GM12864 (cell line): ENCODE measurements around the gene COL4A4.

ENCODE experiments used
- DNase-seq: peaks from one replicate; pipeline ENCODE4 v3.0.0-alpha.2; 2011; ENCODE audit warnings: low read depth
- H3K4me3 ChIP-seq: 2 replicates; pipeline ENCODE4 v1.5.1; 2011; ENCODE audit warnings: mild to moderate bottlenecking, low read depth, low read length, control low read depth
- CTCF ChIP-seq: IDR thresholded peaks from 2 replicates; pipeline ENCODE4 v1.5.1; 2011; ENCODE audit warnings: low read depth, mild to moderate bottlenecking, moderate library complexity, low read length, control low read depth, inconsistent platforms; ENCODE audit errors: missing control alignments

The COL4A4 gene

DNA sequence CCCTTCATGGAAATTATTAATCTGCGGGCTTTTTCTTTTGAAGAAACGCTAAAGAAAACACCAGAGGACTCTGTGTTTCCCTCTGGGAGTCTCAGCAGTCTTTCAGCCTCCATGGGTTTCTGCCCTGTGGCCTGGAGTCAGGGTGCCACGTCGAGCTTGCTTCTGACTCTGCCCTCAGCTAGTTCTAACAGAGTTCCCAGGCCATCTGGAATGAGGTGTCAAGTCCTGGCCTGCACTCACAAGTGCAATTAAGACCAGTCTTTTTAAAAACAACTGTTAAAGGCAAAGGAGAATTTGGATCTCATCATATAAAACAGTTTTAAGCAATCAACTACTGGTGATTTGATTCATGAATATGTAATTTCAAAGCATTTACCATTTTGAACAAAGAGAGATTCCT is 170.8 kb downstream of the COL4A4 start:
- DNase-seq, result no peak
- no peak overlapping the region for H3K4me3 ChIP-seq
- TF ChIP-seq CTCF, result no peak

GRCh38 chr2:226991663-226992062 is 172.3 kb downstream of the COL4A4 start:
- TF ChIP-seq CTCF, result no peak
- no peak overlapping the region for H3K4me3 ChIP-seq
- no peak for DNase-seq

- DNase-seq, result no peak
- no peak for TF ChIP-seq CTCF
- no peak overlapping the region for H3K4me3 ChIP-seq
Observed at GRCh38 chr2:226985583-226985946, 178.4 kb downstream of the COL4A4 start.

DNA sequence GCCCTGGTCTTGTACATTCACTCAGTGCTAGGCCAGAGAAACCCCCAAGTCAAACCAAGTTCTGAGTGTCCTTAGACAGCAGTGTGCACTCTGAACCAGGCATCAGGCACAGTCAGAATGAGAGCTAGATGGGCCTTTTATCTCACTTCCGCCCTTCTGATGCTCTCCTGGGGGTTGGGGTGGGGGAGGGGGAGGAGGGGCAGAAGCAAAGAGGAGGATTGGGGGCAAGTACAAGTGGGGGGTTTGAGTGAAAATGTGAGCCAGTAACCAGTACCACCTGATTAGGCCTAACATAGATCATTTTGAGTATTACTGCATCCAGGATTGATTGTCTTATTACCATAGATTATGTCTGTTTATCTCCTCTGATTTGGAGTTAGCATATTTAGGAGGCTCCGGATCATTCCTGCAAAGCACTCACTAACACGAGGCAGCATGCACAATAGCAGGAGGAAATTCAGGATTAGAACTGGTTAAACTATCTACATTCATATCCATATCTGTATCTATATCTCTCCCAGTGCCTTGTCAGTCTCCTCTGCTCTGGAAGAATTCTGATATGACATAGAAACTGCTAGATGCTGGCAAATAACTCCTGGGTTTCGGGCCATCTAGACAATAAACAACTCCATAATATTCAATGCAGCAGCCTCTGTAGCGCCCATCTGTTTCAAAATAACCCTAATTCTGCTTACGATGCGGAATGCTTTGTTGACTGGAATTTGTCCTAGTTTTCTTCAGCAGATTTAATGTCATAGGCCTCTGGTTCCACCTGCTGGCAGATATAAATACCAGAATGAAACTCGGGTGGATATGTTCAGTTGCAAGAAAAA is 179.0 kb downstream of the COL4A4 start:
- peak; percentile 56 for TF ChIP-seq CTCF
- peak; percentile 53 for DNase-seq
- H3K4me3 ChIP-seq, result no peak overlapping the region

DNA sequence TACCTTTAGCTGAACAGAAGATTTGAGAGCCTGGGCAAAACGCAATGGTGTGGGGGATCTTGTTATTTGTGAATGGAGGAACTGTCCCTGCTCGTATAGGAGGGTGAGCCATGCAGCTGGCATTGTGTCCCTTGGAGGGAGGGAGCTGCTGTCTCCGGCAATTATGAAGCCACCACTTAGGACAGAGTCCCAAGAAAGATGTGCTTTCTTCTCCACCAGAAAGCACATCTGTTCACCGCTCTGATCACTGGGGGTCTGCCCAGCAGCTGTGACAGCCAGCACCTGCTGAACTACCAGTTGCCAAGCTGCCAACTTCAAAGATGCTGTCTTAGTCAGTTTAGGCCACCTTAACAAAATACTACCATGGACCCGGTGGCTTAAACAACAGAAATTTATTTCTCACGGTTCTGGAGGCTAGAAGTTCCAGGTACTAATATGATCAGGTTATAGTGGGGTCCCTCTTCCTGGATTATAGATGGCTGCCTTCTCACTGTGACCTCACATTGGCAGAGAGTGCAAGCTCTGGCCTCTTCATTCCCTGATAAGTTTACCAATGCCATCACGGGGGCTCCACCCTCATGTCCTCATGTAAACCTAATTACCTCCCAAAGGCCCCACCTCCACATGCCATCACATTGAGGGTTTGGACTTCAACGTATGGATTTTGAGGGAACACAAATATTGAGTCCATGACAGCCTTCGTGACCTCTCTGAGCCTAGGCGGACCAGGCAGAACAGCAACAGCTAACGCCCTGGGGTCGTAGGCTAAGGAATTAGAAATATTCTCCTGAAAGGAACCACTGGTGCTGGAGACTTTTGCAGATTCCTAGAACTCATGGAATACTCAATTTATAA is 179.9 kb downstream of the COL4A4 start:
- TF ChIP-seq CTCF, result no peak
- DNase-seq, result no peak
- H3K4me3 ChIP-seq, result no peak overlapping the region

DNA sequence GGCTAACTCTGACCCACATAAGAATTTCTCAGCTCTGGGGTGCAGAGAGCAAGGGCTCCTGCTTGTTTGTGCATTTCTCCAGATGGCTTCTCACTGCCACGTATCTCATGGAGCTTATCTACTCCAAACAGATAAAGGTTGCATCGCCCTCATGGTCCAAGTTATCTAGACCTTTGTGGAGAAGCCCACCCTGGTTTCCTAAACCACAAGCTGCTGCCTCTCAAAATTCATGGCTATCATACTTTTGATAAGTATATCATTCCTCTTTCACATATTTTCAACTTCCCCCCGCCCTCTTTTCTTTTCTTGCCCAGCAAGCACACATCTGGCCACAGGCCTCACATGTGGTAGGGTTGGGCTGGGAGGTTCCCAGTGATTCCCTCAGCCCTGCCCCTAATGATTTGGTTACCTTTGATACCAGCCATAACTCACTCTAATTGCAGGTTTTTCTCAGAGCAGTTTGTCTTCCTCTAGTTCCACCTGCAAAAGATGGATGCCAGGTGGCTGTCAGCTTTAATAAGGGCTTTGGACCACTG is 182.1 kb downstream of the COL4A4 start:
- no peak overlapping the region for H3K4me3 ChIP-seq
- no peak for DNase-seq
- no peak for TF ChIP-seq CTCF
